Measurements from ENCODE around the gene TNK1.
A peak's percentile ranks its signal among the peaks of the same experiment; 100 is the strongest.
"Not testable (repeated sequence)": the region's sequence is repeated elsewhere in the genome, so short reads cannot be mapped to it uniquely, and the experiment has no call there.

TNK1 gene
- long read RNA-seq: 0 reads

GRCh38 chr17:7380855-7381683 is at the start of gene TNK1:
Gene TNK1, plus strand, starts transcription at chr17:7381089. Its CDS starts 1,838 bp downstream, at chr17:7382927.
- DNase-seq (ENCODE audit: low read depth in 1 of 2, low spot score in 1 of 2): no peak
- Histone ChIP-seq H3K4me3 (replicated peaks; ENCODE audit: insufficient read depth, low read length) (no peak within 1 kb of the TSS), H3K27ac (replicated peaks) (no peak within 1 kb of the TSS), H3K27me3 (ENCODE audit: insufficient read depth, poor library complexity, severe bottlenecking) (no peaks in the 10 kb centered on the region)
- TF ChIP-seq CTCF (IDR thresholded peaks at IDR 0.05; ENCODE audit: insufficient read depth, low read length): no peak
- no peak for TF ChIP-seq REST (IDR thresholded peaks at IDR 0.05; ENCODE audit: insufficient replicate concordance, low read depth)
- TF ChIP-seq POLR2AphosphoS5 (IDR thresholded peaks at IDR 0.05; ENCODE audit: low read depth): no peak
- TF ChIP-seq GABPA (IDR thresholded peaks at IDR 0.05; ENCODE audit: low read depth): no peak
- TF ChIP-seq SPI1 (IDR thresholded peaks at IDR 0.05; ENCODE audit: borderline replicate concordance, low read depth): no peak

- no peak for DNase-seq (ENCODE audit: low read depth in 1 of 2, low spot score in 1 of 2)
- TF ChIP-seq GABPA (IDR thresholded peaks at IDR 0.05; ENCODE audit: low read depth) (no peak), POLR2AphosphoS5 (IDR thresholded peaks at IDR 0.05; ENCODE audit: low read depth) (no peak), REST (IDR thresholded peaks at IDR 0.05; ENCODE audit: insufficient replicate concordance, low read depth) (no peak), CTCF (IDR thresholded peaks at IDR 0.05; ENCODE audit: insufficient read depth, low read length) (no peak), SPI1 (IDR thresholded peaks at IDR 0.05; ENCODE audit: borderline replicate concordance, low read depth) (no peak)
- Histone ChIP-seq H3K27ac (replicated peaks) (no peak overlapping the region), H3K27me3 (ENCODE audit: insufficient read depth, poor library complexity, severe bottlenecking) (no peaks in the 10 kb centered on the region), H3K4me3 (replicated peaks; ENCODE audit: insufficient read depth, low read length) (no peak overlapping the region)
Observed at GRCh38 chr17:7332111-7332510, 48.8 kb upstream of the TNK1 start.

- H3K27ac ChIP-seq (replicated peaks); H3K27me3 ChIP-seq (ENCODE audit: insufficient read depth, poor library complexity, severe bottlenecking); DNase-seq (ENCODE audit: low read depth in 1 of 2, low spot score in 1 of 2); H3K4me3 ChIP-seq (replicated peaks; ENCODE audit: insufficient read depth, low read length): not testable (repeated sequence)
Observed at GRCh38 chr17:7332600-7333069, 48.3 kb upstream of the TNK1 start.

- DNase-seq (ENCODE audit: low read depth in 1 of 2, low spot score in 1 of 2): no peak
- Histone ChIP-seq H3K27ac (replicated peaks) (no peak overlapping the region), H3K27me3 (ENCODE audit: insufficient read depth, poor library complexity, severe bottlenecking) (no peaks in the 10 kb centered on the region), H3K4me3 (replicated peaks; ENCODE audit: insufficient read depth, low read length) (no peak overlapping the region)
- no peak for TF ChIP-seq SPI1 (IDR thresholded peaks at IDR 0.05; ENCODE audit: borderline replicate concordance, low read depth)
- TF ChIP-seq POLR2AphosphoS5 (IDR thresholded peaks at IDR 0.05; ENCODE audit: low read depth): no peak
- no peak for TF ChIP-seq GABPA (IDR thresholded peaks at IDR 0.05; ENCODE audit: low read depth)
- TF ChIP-seq CTCF (IDR thresholded peaks at IDR 0.05; ENCODE audit: insufficient read depth, low read length): no peak
- TF ChIP-seq REST (IDR thresholded peaks at IDR 0.05; ENCODE audit: insufficient replicate concordance, low read depth): no peak
Observed at GRCh38 chr17:7334938-7335538, 45.9 kb upstream of the TNK1 start.

- peak overlapping the region; percentile 64; the same call in 1 of the 2 replicates for H3K4me3 ChIP-seq (replicated peaks; ENCODE audit: insufficient read depth, low read length)
- H3K27me3 ChIP-seq (ENCODE audit: insufficient read depth, poor library complexity, severe bottlenecking); H3K27ac ChIP-seq (replicated peaks); DNase-seq (ENCODE audit: low read depth in 1 of 2, low spot score in 1 of 2): not testable (repeated sequence)
Observed at GRCh38 chr17:7335765-7336164, 45.1 kb upstream of the TNK1 start.

All from HL-60 (cell line).